HG02642 (cell line): ENCODE measurements around the gene LGR6.
"Not testable (repeated sequence)": the region's sequence is repeated elsewhere in the genome, so short reads cannot be mapped to it uniquely, and the experiment has no call there.

Experiments
- ATAC-seq: cut with Tn5 transposase; IDR thresholded peaks from one replicate; pipeline ENCODE4 v1.9.1; 2021; ENCODE audit warnings: mild to moderate bottlenecking; ENCODE audit not compliant: unreplicated experiment, poor library complexity

LGR6 gene

DNA sequence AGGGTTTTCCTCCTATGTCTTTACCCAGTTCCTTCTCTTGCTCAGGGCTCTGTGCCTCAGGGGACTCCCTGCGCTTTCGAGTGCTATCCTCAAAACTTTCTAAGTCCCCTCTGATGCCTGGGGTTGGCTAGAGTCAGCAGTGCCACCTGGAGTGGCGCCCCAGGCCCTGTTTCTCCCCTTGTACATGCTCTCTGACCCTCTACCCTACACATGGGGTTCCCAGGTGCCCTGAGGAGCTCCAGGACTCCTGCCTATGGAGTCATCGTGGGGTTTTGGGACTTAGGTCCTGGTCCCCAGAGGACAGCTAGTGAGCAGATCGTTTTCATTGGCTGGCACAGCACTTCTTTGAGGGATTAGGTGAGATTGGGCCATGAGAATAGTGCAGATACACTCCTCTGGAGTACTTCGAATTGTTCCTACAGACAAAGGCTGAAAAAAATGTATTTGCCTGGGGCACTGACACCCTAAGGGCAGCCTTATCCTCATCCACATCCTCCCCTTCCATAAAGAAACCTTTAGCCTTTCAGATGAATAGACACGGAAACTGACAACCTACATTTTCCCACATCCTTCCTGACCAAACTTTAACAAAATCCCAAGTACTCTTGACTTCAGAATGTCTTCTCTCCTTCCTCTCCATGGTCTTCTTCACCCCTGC, 41.5 kb downstream of the LGR6 start:
- ATAC-seq: no peak

DNA sequence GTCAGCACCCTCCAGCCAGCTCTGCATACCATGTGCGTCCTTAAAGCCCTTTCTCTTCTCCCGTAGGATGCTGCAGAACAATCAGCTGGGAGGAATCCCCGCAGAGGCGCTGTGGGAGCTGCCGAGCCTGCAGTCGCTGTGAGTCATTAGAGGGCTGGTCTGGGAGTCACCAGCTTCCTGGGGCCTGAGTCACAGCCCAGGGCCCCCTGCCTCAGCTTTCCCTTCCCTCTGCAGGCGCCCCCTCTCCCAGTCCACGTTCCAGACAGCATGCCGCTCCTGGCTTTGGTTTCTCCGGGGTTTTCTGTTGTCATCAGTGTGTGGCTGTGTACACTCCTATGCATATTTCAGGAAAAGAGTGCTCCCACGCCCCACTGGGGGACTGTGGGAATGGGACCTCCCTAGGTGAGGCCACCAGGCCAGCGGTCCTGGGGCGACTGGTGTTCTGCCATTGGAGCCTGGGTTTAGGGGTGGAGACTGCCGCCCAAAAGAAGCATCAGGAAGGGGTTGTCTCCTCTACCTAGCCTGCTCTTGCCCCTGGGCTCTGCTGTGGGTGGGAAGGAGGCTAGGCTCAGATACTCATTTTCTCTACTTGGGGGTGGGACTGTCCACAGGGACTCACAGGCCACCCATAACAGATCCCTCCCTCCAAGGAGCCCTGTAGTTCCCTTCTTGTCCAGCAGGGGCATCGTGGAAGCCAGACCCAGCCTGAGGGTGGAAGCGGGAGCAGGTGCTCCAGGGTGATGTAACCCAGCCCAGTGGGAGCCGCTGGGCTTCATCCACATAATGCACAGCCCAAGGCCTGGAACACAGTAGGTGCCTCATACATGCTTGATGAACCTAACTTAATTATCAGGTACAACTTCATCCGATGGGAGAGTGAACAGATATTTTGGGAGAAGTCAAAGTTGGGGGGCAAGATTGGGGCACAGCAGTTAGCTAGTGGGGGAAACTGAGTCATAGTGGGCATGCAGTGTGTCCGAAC, 42.5 kb downstream of the LGR6 start:
- ATAC-seq: peak; percentile 57

DNA sequence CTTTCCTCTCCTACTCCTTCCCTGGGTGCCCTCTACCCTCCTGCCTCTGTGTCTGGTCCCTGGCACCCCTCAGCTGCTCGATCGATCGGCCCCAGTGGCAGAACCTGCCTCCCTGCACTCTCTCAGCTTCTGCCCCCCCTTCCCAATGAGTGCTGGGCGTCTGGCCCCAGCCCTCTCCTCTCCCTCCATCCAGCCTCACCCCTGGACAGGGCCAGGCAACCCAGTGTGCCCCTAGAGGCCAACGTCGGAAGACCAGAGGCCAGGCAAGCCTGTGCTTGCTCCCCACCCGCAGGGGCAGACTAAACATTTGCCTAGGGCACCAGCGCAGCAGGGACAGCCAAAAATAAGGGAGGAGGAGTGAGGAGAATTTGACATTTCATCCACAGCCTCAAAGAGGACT, 43.5 kb downstream of the LGR6 start:
- peak; percentile 51 for ATAC-seq

DNA sequence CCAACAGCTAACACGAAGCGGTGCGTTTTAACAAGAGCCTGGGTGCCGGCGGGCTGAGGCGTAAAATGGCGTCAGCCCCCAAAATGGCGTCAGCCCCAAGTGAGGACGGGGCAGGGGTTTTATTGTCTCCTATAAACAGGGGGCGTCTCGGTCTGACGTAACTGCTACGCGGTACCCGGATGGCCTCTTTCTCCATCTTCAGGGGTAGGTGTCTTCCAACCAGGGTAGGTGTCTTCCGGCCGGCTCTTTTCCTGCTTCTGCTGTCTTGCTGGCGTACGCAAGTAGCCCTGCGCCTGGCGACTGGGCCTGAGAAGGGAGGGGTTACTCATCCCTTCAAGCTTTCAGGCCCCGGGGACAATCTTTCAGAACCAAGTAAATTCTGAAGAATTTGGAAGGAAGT, 45.3 kb downstream of the LGR6 start:
- ATAC-seq: no peak

DNA sequence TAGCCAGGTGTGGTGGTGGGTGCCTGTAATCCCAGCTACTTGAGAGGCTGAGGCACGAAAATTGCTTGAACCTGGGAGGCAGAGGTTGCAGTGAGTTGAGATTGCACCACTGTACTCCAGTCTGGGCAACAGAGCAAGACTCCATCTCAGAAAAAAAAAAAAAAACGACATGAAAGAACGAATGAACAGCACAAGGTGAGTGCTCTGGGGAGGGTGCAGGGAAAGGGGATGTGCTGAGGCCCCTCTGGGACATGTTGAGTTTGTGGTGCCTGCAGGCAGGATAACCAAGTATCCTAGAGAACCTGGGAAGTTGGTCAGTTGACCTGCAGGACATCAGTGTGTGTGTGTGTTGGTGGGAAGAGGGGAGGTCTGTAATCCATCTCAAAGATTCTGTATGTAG, 46.6 kb downstream of the LGR6 start:
- ATAC-seq: not testable (repeated sequence)

DNA sequence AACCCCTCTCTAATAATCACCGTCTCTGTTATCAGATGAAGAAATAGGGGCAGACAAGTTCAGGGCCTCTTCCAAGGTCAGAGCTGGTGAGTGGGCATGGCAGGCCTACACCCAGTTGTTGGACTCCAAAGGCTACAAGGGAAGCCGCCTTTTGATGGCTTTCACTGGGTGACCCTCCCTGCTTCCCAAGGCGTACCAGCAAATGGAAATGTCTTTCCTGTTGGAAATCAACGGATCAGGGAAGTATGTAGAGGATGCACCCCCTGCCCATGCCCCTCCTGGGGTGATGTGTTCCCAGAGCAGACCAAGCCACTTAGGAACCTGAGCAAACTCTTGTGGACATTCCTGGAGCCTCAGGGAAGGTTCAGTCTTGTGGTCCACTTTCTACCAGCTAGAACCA, 47.4 kb downstream of the LGR6 start:
- ATAC-seq: no peak

DNA sequence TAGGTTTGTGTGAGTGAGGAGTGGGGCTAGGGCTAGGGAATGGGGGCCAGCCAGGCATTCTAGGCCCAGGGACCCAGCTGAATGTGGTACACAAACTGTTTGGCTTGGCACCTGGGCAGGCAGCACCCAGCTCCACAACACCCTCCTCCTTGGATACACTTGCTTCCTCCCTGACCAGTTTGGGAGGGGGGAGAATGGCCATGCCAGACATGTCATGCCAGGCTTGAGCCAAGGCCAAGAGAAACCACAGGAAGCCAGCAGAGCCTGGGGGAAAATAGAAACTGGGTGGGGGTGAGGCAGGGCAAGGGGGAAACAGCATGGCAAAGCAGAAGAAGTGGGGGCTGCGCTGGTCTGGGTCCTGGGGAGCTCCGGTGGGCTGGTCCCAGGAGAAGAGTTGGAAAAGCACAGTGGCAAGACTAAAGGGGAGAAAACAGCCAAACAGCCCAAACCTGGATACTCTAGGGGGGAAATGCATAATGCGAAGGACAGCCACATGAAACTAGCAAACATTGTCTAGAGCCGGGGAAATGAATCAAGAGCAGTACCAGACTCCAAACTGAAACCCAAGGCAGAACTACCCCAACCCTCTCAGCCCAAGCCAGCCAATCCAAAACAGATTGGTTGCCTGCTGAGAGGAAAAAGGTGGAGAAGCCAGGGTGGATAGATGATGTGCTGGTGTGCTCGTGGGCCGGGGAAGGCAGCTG, 47.9 kb downstream of the LGR6 start:
- no peak for ATAC-seq

DNA sequence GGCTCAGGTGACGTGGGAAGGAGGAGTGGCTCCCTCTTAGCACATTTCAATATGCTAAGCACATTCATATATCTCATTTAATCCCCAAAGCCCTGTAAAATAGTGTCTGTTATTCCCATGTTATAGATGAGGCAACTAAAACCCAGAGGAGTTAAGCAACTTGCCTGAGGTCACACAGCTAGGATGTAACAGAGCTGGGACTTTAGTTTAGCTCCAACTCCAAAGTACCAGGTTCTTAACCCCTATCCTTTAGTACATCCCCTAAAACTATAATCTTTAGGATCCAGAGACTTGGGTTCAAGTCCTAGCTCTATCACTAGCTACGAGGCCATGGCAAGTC, 48.5 kb downstream of the LGR6 start:
- ATAC-seq: no peak

DNA sequence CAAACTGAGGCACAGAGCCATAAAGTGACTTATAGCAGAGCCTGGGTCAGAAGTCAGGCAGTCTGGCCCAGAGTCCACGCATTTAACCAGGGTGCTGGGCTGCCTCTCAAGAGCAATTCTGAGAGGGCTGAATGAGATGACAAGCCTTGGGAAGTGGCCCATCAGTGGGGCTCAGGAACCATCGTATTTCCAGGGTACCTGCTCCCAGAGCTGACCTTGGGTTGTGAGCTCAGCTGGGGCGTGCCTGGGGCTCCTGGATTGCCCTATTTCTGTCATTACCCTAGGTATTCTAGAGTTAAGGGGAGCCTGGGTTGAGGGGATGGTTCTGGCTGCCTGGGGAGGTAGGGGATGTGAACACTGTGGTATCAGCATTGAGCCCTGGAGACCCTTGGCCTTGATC, 49.4 kb downstream of the LGR6 start:
- ATAC-seq: no peak

DNA sequence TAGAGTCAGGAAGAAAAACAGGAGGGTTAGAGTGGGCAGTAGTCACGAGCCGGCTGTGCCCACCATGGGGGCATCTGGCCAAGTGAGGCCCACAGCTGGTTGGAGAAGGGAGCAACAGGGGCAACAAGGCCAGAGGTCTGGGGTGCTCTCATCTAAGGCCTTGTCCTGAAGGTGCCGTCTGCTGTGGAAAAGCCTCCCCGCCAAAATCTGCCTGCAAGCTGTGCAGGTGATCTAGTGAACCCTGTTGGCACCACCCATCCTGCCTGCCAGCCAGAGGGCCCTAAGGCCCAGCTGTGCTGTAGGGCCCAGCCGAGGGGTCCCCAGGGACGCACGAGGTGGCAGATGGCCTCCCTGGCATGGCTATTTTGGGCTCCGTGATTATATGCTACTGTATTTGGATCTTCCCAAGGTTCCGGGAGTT, 51.3 kb downstream of the LGR6 start:
- no peak for ATAC-seq

DNA sequence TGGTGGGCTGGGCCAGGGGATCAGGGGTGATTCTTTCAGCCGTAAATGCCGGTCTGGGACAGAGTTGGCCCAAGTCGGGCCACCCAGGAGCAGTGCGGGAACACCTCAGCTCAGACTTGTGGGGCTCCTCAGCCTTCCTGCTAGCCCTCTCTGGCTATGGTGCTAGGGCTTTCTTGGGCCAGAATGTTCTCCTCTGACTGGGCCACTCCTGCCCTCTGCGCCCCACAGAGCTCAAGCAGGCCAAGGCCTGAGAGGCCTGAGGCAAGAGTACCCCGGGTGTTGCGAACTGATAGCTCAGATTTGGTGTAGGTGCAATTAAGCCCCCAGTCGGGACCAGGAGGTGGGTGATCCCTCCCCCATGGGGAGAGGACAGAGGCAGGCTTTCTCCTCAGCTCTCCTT, 51.8 kb downstream of the LGR6 start:
- no peak for ATAC-seq

DNA sequence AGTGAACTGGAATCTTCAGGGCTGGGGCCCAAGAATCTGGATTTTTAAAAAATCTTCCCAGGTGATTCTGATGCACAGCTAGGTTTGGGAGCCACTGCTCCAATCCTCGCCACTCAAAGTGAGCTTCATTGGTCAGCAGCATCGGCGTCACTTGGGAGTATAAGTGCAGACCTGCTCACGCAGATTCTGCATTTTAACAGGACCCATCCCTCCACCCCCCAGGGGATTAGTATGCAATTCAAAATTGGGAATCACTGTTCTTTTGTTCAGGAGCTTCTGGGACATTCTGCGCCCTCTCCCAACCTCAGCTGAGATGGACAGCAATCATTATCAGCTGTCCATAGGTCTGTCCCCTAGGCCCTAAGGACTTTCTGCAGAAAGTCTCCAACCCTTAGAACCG, 53.5 kb downstream of the LGR6 start:
- no peak for ATAC-seq

DNA sequence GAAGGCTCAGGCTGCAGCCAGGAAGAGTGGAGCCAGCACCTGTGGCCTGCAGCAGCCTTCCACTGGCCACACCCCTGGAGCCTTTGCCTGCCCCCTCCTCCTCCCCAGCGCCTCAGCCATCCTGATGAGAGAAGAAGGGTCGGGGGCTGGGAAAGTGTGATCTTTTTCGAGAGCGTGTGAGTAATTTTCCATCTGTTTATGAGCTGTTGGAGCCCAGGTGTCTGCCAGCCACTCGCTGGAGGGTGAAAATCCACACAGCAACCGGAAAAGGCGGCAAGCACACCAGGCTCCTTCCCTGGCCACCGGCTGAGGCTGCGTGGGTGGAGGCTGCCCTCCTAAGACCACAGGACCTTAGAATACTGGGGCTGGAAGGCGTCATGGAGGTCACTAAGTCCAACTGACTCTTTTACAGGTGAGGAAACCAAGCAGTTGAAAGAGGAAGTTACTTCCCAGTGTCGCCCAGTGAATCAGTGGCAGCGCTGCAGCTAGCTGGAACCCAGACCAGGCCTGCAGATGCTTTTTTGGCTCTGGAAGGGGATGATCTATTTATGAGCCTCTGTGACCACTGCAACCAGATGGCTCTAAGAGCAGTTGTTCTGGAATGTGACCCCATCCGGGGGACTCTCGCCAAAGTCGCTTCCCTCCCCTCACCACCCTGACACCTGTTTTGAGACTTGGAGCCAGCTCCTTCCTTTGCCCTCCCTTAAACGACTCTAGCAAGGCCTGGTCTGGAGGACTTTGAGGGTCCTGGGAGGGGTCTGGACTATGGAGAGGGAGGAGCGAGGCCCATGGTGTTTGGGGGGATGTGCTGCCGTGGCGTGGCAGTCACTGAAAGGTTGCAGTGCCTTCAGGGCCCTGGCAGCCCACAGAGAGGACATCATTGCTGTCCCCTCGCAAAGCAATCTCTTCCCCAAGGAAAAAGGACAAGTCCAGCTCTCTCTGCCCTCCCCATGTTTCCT, 54.5 kb downstream of the LGR6 start:
- ATAC-seq: no peak

DNA sequence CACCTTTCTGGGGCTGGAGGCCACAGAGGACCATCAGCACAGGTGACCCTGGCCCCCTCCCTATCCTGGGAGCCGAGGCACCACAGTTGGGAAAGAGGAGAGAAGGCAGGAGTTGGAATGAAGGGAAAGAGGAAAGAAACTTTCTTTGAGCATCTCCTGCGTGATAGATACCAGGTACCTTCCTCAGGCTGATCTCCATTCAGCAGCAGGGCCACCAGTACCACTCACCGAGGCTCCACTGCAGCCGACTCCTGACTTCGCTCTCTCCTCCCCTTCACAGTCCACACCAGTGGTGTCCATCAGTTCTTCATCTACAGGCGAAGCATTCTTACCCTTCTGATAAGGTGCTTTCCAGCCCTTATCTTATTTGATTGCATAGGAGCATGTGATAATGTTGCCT, 55.3 kb downstream of the LGR6 start:
- ATAC-seq: no peak

DNA sequence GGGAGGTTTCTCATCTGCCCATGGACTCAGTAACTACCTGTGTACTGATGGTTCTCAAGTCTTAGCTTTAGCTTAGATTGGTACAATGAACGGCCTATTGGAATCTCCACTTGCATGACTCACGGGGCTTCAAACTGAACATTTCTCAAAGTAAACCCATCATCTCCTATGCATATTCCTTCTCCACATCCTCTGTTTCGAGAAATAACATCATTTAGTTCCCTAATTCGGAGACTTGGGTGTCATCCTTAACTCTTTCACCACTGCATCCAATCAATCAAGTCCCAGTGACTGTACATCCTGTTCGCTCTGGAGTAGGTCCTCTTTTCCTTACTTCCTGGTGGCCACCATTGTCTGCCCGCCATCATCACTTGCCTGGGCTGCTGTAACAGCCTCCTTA, 55.8 kb downstream of the LGR6 start:
- no peak for ATAC-seq

DNA sequence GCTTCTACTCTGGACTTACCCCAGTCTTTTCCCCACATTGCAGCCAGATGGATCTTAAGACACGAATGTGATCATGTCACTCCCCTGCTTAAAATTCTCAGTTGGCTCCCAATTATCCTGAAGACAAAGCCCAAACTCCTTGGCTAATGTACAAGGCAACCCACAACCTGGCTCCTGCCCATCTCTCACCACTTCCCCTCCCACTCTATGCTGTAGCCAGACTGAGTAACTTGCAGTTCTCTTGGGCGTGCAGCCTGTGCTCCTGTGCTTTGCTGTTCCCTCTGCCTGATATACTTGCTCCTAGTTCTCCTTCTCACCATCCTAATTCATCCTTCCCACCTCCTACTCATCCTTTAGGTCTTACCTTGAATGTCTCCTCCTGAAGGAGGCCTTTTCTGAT, 56.2 kb downstream of the LGR6 start:
- ATAC-seq: no peak

DNA sequence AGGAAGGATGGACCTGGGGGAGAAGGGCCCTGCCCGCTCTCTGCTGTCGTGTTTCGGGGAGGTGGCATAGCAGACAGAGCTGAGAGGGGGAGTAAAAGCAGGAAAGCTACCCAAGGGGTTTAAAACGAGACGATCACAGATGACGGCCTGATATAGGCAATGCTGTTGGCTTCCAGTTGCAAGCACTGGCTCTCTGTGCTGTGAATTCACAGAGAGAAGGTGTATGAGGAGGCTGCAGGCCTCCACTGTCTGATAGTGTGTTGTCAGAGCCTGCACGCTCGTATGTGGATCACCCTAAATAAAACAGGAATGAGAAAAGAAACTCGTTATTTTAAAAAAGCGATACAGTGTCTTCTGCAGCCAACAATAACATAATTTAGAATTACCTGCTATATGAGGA, 57.4 kb downstream of the LGR6 start:
- ATAC-seq: no peak

DNA sequence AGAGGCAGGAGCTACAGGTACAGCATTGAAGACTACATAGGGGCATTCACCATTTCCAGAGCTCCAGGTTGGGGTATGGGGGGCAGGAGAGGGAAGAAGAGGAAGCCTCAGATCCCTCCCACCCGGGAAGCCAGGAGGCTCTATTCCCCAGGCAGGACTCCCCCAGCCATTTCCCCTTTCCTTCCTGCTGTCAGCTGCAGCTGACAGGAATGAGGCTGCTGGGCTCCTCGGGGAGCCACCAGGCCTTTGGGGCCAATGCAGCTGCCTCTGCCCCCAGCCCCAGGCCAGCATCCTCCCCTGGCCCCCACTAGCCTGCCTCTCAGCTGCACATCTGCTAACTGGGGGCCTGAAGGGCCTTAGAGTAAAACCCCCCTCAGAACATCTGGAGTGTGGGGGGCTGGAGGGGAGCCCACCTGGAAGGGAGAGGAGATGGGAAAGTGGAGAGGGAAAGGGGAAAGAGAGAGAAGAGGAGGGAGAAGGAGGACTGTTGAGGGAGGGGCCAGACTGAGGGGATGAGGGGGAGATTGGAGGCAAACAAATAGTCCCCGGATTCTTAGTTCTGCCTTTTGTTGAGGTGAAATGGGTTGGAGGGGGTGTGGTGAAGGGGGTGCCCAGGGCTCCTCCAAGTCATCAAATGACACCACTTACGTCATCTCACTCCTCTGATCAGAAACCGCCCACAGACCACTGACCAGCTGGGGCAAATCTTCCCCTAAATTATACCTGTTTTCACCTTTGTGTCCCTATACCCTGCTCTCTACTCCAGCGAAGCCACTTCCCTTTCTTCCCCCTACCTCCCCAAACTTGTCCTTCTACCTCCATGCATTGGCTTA, 58.0 kb downstream of the LGR6 start:
- no peak for ATAC-seq

DNA sequence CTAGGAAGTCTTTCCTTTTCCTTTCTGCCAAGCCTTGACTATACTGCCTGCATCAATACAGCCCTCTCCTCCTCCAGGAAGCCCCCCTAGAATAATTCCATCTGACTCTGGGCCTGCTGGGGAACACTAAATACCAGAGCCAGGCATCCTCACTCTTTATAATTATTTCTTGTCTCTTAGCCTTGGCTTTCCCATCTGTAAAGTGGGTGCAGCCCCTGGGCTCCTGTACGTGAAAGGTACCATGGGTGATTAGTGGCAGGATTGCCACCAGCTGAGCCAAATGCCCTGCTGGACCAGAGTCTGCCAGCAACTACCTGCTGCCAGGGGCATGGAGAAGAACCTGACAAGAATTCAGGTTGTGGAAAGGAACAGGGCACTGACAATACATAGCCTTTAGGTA, 58.7 kb downstream of the LGR6 start:
- no peak for ATAC-seq
